ENCODE measurements around the gene SLC30A4. TPM values are rescaled to one million over a fixed set of nuclear protein-coding genes. Genes with fewer than 3 reads are reported as not detected.

Gene SLC30A4
- total and polyA plus RNA-seq, 2 of the 4 experiments (the other 2 are of a cell fraction), result 2.1 to 5.6 TPM

- Histone ChIP-seq H3K79me1 (ENCODE audit: low read depth in 1 of 2, low read length in 2 of 2) (no peaks in the 10 kb centered on the region), H3K18ac (ENCODE audit: low read depth, low read length) (no peak overlapping the region), H4K8ac (ENCODE audit: low read depth in 2 of 2, low read length in 2 of 2) (no peak overlapping the region), H3K4me2 (ENCODE audit: low read depth, low read length) (no peak overlapping the region), H4K91ac (ENCODE audit: insufficient read depth, low read depth, low read length) (no peak overlapping the region), H3K9me3 (ENCODE audit: control insufficient read depth, insufficient read depth, low read length) (no peaks in the 10 kb centered on the region), H2AK5ac (ENCODE audit: low read depth, low read length) (no peak overlapping the region), H3K9me1 (ENCODE audit: insufficient read depth, low read length) (no peaks in the 10 kb centered on the region), H4K20me1 (ENCODE audit: insufficient read depth, low read length) (no peaks in the 10 kb centered on the region), H4K5ac (ENCODE audit: low read depth, low read length) (no peak overlapping the region), H2BK120ac (ENCODE audit: low read depth, low read length) (no peak overlapping the region), H3K14ac (replicated peaks; ENCODE audit: low read depth, low read length) (no peak overlapping the region), H2BK20ac (ENCODE audit: low read depth, low read length) (no peak overlapping the region), H3K23ac (ENCODE audit: low read depth, low read length) (no peak overlapping the region), H3K4me1 (ENCODE audit: control insufficient read depth, insufficient read depth, low read length) (no peaks in the 10 kb centered on the region), H3K4me3 (ENCODE audit: insufficient read depth, low read depth, low read length) (no peak overlapping the region), H3K9ac (ENCODE audit: low read depth, low read length) (no peak overlapping the region), H2BK5ac (ENCODE audit: low read depth, low read length, poor library complexity, severe bottlenecking) (no peak overlapping the region), H3K56ac (ENCODE audit: extremely low read depth, insufficient read depth, low read length) (no peak overlapping the region), H3K27me3 (ENCODE audit: control insufficient read depth, insufficient read depth, low read length) (no peaks in the 10 kb centered on the region; the same call in 1 of the 2 replicates), H3K4ac (ENCODE audit: low read depth, low read length) (no peak overlapping the region), H2AK9ac (replicated peaks; ENCODE audit: low read depth, low read length, poor library complexity) (no peak overlapping the region), H2BK15ac (ENCODE audit: low read depth, low read length) (no peak overlapping the region), H3K36me3 (ENCODE audit: control insufficient read depth, insufficient read depth, low read length) (no peaks in the 10 kb centered on the region), H3K27ac (ENCODE audit: insufficient read depth, low read length) (no peak overlapping the region), H2AFZ (replicated peaks; ENCODE audit: low read length, poor library complexity) (no peak overlapping the region)
- DNase-seq (no peak), ATAC-seq (ENCODE audit: low read depth) (no peak)
- no TSS peak for BruUV-seq (replicated peaks)
- intact Hi-C loops (cut with micrococcal nuclease), result no loop called here
- dilution Hi-C loops (cut with HindIII; ENCODE audit: low sequenced_read_pairs, unreplicated experiment), result no loop called here
- CTCF ChIA-PET, result no interaction called here
- POLR2A ChIA-PET (ENCODE audit: unreplicated experiment), result no interaction called here
- TF ChIP-seq CEBPB (IDR thresholded peaks at IDR 0.05; ENCODE audit: low read depth, low read length) (no peak), RAD21 (IDR thresholded peaks at IDR 0.05; ENCODE audit: low read length) (no peak), USF2 (IDR thresholded peaks at IDR 0.05; ENCODE audit: low read depth, low read length) (no peak), CTCF (conservative IDR thresholded peaks at IDR 0.05; ENCODE audit: low read depth, low read length) (no peak), NFE2L2 (IDR thresholded peaks at IDR 0.05; ENCODE audit: low read depth, low read length) (no peak), CHD1 (IDR thresholded peaks at IDR 0.05; ENCODE audit: low read depth, low read length) (no peak), FOS (IDR thresholded peaks at IDR 0.05; ENCODE audit: low read depth, low read length) (no peak), MAZ (IDR thresholded peaks at IDR 0.05; ENCODE audit: borderline replicate concordance, low read depth, low read length) (no peak), BHLHE40 (IDR thresholded peaks at IDR 0.05; ENCODE audit: low read depth, low read length) (no peak)
- 100% methylated on average over 2 of the region's 3 CpGs; no CpG with 5 or more reads in 1 of the 2 experiments for WGBS, 2 experiments (ENCODE audit: extremely low coverage in 2 of 2, insufficient read length in 1 of 2)
- in situ Hi-C loops (cut with MboI; ENCODE audit: low sequenced_read_pairs), result no loop called here
These were observed 17.1 kb upstream of the SLC30A4 start for GRCh38 chr15:45539680-45540079.
